ENCODE measurements around the gene MTSS2.
"Not testable (repeated sequence)": the region's sequence is repeated elsewhere in the genome, so short reads cannot be mapped to it uniquely, and the experiment has no call there.

The MTSS2 gene

DNA sequence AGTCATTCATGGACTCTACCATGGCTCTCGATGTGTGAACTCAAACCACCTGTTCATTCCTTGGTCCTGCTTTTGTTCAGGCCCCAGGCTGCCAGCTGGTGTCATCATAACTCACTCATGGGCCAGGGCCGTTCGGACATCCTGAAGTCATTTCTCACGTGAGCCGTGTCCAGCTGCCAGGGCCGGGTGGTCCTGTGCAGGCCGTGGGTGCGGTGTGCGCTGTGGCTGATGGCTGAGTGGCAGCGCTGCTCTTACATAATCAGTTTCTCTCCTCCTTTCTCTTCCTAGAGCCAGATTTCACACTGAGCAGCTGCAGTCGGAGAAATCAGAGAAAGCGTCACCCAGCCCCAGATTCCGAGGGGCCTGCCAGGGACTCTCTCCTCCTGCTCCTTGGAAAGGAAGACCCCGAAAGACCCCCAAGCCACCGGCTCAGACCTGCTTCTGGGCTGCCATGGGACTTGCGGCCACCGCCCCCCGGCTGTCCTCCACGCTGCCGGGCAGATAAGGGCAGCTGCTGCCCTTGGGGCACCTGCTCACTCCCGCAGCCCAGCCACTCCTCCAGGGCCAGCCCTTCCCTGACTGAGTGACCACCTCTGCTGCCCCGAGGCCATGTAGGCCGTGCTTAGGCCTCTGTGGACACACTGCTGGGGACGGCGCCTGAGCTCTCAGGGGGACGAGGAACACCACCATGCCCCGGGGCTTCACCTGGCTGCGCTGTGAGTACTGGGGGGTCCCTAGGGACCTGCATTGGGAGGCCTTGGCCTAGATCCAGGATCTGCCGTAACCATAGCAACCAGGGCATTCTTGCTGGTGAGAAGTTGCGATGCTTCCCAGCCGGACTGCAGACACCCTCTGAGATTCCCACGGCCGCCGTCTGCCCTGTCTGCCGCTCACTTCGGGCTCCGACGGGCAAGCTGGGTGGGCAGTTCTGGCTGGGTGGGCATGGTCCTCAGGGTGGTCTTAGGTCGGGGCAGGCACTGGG lies 39.3 kb downstream of the MTSS2 start, which contains the start of gene IL34:
TSS of gene IL34 (plus strand) at position 300 of the 982 bp plus-strand sequence. CDS start at position 689, 389 bp downstream.
- Histone ChIP-seq H3K27me3 (ENCODE audit: control insufficient read depth, insufficient read depth, low read length) (no peaks in the 10 kb centered on the region), H3K4me3 (ENCODE audit: low read depth, low read length) (no peak within 1 kb of the TSS), H3K4me1 (ENCODE audit: control insufficient read depth, insufficient read depth, low read length) (peaks cover 9% of the 10 kb centered on the region; the same call in 1 of the 2 replicates), H3K36me3 (ENCODE audit: control insufficient read depth, insufficient read depth, low read length) (no peaks in the 10 kb centered on the region), H3K9ac (ENCODE audit: low read length) (no peak within 1 kb of the TSS), H3K27ac (ENCODE audit: low read depth, low read length) (no peak within 1 kb of the TSS), H3K9me3 (ENCODE audit: control insufficient read depth, insufficient read depth, low read depth, low read length) (peaks cover 5% of the 10 kb centered on the region; the same call in 1 of the 2 replicates)

DNA sequence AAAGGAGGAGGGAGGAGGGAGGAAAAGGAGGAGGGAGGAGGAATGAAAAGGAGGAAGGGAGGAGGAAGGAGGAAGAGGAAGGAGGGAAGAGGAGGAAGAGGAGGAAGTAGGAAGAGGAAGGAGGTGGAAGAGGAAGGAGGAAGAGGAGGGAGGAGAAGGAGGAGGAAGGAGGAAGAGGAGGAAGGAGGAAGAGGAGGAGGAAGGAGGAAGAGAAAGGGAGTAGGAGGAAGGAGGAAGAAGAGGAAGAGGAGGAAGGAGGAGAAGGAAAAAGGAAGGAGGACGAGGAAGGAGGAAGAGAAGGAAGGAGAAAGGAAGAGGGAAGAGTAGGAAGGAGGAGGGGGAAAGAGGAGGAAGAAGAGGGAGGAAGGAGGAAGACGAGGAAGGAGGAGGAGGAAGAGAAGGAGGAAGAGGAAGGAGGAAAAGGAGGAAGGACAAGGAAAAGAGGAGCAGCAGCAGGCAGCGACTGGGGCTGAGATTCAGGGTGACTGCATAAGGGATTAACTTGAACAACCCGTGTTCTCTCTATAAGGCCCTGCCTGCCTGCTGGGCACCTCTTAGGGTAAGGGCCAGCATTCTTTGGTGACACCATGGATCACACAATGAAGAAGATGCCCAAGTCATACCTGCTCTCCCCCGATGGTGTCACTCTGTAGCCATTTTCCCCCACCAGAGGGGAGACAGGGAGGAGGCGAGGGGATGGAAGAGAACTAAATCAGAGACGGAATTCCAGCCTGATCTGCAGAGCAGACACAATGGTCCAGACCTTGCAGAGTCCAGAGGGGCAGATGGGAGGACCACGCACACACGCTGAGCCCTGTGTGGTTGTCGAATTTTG lies 40.9 kb downstream of the MTSS2 start:
- H3K9ac ChIP-seq (ENCODE audit: low read length), result no peak overlapping the region
- H3K27me3 ChIP-seq (ENCODE audit: control insufficient read depth, insufficient read depth, low read length), result no peaks in the 10 kb centered on the region
- no peaks in the 10 kb centered on the region for H3K36me3 ChIP-seq (ENCODE audit: control insufficient read depth, insufficient read depth, low read length)
- no peak overlapping the region for H3K4me3 ChIP-seq (ENCODE audit: low read depth, low read length)
- peaks cover 5% of the 10 kb centered on the region; the same call in 1 of the 2 replicates for H3K9me3 ChIP-seq (ENCODE audit: control insufficient read depth, insufficient read depth, low read depth, low read length)
- peaks cover 5% of the 10 kb centered on the region; the same call in 1 of the 2 replicates for H3K4me1 ChIP-seq (ENCODE audit: control insufficient read depth, insufficient read depth, low read length)
- no peak overlapping the region for H3K27ac ChIP-seq (ENCODE audit: low read depth, low read length)

DNA sequence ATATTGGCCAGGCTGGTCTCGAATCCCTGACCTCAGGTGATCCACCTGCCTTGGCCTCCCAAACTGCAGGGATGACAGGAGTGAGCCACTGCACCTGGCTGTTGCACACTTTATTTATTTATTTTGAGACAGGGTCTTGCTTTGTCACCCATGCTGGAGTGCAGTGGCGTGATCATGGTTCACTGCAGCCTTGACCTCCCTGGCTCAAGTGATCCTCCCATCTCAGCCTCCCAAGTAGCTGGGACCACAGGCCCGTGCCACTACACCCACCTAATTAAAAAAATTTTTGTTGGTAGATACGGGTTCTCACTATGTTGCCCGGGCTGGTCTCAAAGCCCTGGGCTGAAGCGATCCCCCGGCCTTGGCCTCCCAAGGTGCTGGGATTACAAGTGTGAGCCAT lies 42.6 kb downstream of the MTSS2 start:
- not testable (repeated sequence) for H3K27ac ChIP-seq (ENCODE audit: low read depth, low read length); H3K4me1 ChIP-seq (ENCODE audit: control insufficient read depth, insufficient read depth, low read length); H3K4me3 ChIP-seq (ENCODE audit: low read depth, low read length); H3K27me3 ChIP-seq (ENCODE audit: control insufficient read depth, insufficient read depth, low read length); H3K36me3 ChIP-seq (ENCODE audit: control insufficient read depth, insufficient read depth, low read length); H3K9ac ChIP-seq (ENCODE audit: low read length); H3K9me3 ChIP-seq (ENCODE audit: control insufficient read depth, insufficient read depth, low read depth, low read length)

DNA sequence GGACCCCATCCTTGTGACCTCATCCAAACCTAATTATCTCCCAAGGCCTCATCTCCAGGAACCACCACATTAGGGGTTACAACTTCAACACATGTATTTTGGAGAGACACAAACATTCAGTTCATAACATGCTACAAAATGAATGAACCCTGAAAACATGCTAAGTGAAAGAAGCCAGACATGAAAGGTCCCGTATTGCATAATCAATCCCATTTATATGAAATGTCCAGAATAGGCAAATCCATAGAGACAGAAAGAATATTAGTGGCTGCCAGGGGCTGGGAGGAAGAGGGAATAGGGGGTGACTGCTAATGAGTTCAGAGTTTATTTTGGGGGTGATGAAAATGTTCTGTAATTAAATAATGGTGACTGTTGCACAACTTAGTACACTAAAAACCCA lies 43.2 kb downstream of the MTSS2 start:
- H3K4me3 ChIP-seq (ENCODE audit: low read depth, low read length), result no peak overlapping the region
- H3K36me3 ChIP-seq (ENCODE audit: control insufficient read depth, insufficient read depth, low read length), result no peaks in the 10 kb centered on the region
- peaks cover 6% of the 10 kb centered on the region; the same call in 1 of the 2 replicates for H3K4me1 ChIP-seq (ENCODE audit: control insufficient read depth, insufficient read depth, low read length)
- H3K27me3 ChIP-seq (ENCODE audit: control insufficient read depth, insufficient read depth, low read length), result no peaks in the 10 kb centered on the region
- H3K27ac ChIP-seq (ENCODE audit: low read depth, low read length), result no peak overlapping the region
- H3K9ac ChIP-seq (ENCODE audit: low read length), result no peak overlapping the region
- no peaks in the 10 kb centered on the region for H3K9me3 ChIP-seq (ENCODE audit: control insufficient read depth, insufficient read depth, low read depth, low read length)

DNA sequence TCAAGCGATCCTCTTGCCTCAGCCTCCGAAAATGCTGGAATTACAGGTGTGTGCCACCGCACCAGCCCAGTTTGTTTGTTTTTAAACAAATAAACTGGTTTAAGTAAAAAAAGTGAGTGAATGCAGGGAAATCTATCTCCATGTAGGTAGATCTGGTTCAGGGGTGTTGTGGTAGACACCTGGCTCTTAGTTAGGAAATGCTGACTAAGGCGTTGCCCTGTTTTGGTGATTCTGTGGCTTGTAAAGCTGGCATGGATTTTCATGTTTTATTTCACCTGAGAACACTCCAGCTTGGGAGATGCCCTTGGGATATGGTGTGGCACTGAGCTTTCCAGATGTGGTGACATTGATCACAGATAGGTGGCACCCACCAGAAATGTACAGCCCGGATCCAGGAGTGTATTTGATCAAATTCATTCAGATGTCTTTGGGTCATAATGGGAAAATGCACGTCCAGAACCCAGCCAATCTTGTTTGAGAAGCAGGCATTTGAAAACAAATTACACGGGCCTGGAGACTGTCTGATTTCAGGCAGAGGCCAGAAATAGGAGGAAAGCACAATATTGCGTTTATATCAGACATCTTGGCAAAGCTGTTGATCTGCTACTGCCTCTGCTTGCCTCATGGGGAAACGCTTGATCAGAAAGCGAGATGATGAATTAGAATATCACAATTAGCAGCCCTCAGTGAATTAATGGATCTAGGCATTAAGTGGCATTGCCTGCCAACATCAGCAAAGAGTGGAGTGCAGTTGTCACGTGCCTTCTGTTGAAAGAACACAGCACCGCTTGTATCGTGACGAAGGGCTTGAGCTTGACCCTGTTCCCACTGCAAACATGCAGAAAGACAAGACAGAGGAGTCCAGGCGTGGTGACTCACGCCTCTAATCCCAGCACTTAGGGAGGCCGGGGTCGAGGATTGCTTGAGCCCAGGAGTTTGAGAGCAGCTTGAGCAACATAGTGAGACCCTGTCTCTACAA lies 46.8 kb downstream of the MTSS2 start:
- Histone ChIP-seq H3K9me3 (ENCODE audit: control insufficient read depth, insufficient read depth, low read depth, low read length) (no peaks in the 10 kb centered on the region), H3K27me3 (ENCODE audit: control insufficient read depth, insufficient read depth, low read length) (no peaks in the 10 kb centered on the region), H3K4me1 (ENCODE audit: control insufficient read depth, insufficient read depth, low read length) (peaks cover 14% of the 10 kb centered on the region; the same call in 1 of the 2 replicates), H3K27ac (ENCODE audit: low read depth, low read length) (no peak overlapping the region), H3K4me3 (ENCODE audit: low read depth, low read length) (no peak overlapping the region), H3K9ac (ENCODE audit: low read length) (no peak overlapping the region), H3K36me3 (ENCODE audit: control insufficient read depth, insufficient read depth, low read length) (no peaks in the 10 kb centered on the region)
